LNCaP clone FGC (cell line): ENCODE results near the gene CDH5.

Experiments used
- DNase-seq: peaks from one replicate; pipeline ENCODE4 v3.0.0-alpha.2; 2011; ENCODE audit warnings: low read depth
- H3K4me3 ChIP-seq: 2 replicates; pipeline ENCODE4 v1.5.1; 2011; ENCODE audit warnings: mild to moderate bottlenecking, low read depth, low read length, control low read depth
- CTCF ChIP-seq: IDR thresholded peaks from 2 replicates; pipeline ENCODE4 v1.5.1; 2012; ENCODE audit warnings: mild to moderate bottlenecking; ENCODE audit not compliant: control insufficient read depth, insufficient read depth; ENCODE audit errors: extremely low read depth

CDH5 gene

GRCh38 chr16:66379571-66379941, 13.1 kb downstream of the CDH5 start:
- TF ChIP-seq CTCF, result no peak
- no peak overlapping the region for H3K4me3 ChIP-seq
- DNase-seq, result no peak

DNA sequence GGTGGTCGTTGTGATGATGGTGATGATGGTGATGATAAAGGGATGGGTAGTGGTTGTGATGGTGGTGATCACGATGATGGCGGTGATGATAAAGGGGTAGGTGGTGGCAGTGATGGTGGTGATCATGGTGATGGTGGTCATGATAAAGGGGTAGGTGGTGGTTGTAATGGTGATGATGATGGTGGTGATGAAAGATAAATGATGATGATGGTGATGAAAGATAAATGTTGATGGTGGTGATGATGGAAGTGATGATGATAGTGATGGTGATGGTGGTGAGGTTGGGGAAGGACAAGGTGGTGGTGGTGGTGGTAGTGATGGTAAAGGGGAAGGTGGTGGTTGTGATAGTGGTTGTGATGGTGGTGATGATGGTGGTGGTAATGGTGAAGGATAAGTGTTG, 13.9 kb downstream of the CDH5 start:
- DNase-seq, result no peak
- no peak for TF ChIP-seq CTCF
- no peak overlapping the region for H3K4me3 ChIP-seq

GRCh38 chr16:66381585-66382170, 15.2 kb downstream of the CDH5 start:
- DNase-seq, result no peak
- no peak for TF ChIP-seq CTCF
- no peak overlapping the region for H3K4me3 ChIP-seq

- no peak for TF ChIP-seq CTCF
- no peak overlapping the region for H3K4me3 ChIP-seq
- DNase-seq, result no peak
Observed at GRCh38 chr16:66382171-66382965, 15.9 kb downstream of the CDH5 start.

DNA sequence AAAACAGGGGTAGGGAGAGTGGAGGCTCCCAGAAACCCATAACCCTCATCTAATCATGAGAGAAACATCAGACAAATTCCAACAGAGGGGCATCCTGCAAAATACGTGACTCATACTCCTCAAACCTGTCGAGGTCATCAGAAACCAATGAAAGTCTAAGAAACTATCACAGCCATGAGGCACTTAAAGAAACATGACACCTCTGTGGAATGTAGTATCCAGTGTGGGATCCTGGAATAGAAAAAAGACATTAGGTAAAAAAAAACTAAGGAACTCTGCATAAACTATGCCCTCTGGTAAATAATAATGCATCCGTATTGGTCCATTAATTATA, 16.4 kb downstream of the CDH5 start:
- H3K4me3 ChIP-seq, result no peak overlapping the region
- DNase-seq, result no peak
- no peak for TF ChIP-seq CTCF

DNA sequence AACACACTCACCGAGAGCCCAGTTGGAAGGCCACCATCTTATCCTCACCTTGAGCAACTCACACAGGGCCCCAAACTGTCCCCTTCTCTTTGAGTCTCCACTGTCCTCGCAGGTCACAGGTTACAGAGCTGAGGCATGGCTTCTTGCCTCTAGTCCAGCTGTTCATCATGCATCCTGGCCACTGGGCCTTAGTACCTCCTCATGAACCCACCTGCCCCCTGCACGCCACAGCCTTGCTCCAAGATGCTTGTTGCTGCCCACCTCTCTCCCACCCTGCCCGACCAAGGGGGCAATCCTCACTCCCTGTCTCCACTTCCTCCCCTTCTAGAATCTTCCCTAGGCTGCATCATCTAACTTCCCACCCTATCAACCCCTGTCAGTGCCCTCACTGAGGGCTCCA, 17.1 kb downstream of the CDH5 start:
- no peak for TF ChIP-seq CTCF
- DNase-seq, result no peak
- H3K4me3 ChIP-seq, result no peak overlapping the region

DNA sequence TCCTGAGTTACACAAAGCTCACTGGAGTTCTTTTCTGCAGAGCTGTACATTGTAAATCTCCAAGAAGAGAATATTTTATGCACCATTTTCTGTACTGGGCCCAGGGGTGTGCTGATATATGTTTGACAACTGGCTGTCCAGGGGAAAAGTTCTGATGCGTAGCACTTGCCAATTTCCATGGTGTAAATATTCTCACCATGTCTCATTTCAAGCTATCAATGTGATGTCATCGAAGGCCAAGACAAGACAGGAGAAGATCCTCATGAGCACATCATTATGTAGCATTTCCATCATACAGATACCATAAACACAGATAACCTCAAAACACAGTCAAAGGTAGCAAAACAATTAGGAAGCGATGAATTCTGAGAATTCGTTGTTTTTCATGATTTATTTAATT, 18.9 kb downstream of the CDH5 start:
- no peak overlapping the region for H3K4me3 ChIP-seq
- no peak for TF ChIP-seq CTCF
- no peak for DNase-seq
